A673 (cell line): ENCODE measurements around the gene RAB44. TPM values are rescaled to one million over a fixed set of nuclear protein-coding genes. Genes with fewer than 3 reads are reported as not detected.

Experiments
- BruUV-seq: library from RNA; stranded (reverse); fragments of 400-500 nt; replicated peaks from 2 replicates; lab custom pipeline; 2021; lab: Mats Ljungman, UMichigan
- CTCF ChIA-PET: fragments of 300-600 bp; sonication (Branson Sonifier 250); formaldehyde crosslinking; loops from one replicate; lab custom pipeline; 2022; ENCODE audit warnings: antibody characterized with exemption; lab: Charles Lee
- POLR2A ChIA-PET: fragments of 300-600 bp; sonication (Branson Sonifier 250); formaldehyde crosslinking; loops from one replicate; lab custom pipeline; 2022; ENCODE audit warnings: antibody characterized with exemption; ENCODE audit not compliant: low non-redundant PET; lab: Charles Lee
- DNase-seq: peaks from one replicate; pipeline ENCODE4 v3.0.0-alpha.2; 2015; ENCODE audit warnings: low spot score
- H3K27ac ChIP-seq: fragments of 200-600 bp; sonication (generic); 2 replicates; pipeline ENCODE4 v1.5.1; 2016; ENCODE audit warnings: mixed run types, low read depth, mild to moderate bottlenecking, mixed read lengths, antibody characterized with exemption, low read length; ENCODE audit not compliant: poor library complexity, severe bottlenecking
- H3K27me3 ChIP-seq: fragments of 200-600 bp; sonication (generic); replicated peaks from 2 replicates; pipeline ENCODE4 v1.6.1; 2017; ENCODE audit warnings: mixed run types, low read depth, mild to moderate bottlenecking, mixed read lengths, antibody characterized with exemption, low read length; ENCODE audit not compliant: insufficient read depth, poor library complexity
- H3K36me3 ChIP-seq: fragments of 200-600 bp; sonication (generic); 2 replicates; pipeline ENCODE4 v1.6.1; 2016; ENCODE audit warnings: mixed run types, mild to moderate bottlenecking, mixed read lengths, antibody characterized with exemption, low read length; ENCODE audit not compliant: insufficient read depth, poor library complexity, severe bottlenecking
- H3K4me1 ChIP-seq: fragments of 200-600 bp; sonication (generic); 2 replicates; pipeline ENCODE4 v1.6.1; 2017; ENCODE audit warnings: mixed run types, mild to moderate bottlenecking, mixed read lengths, antibody characterized with exemption, low read length; ENCODE audit not compliant: insufficient read depth, poor library complexity, severe bottlenecking
- H3K4me3 ChIP-seq: fragments of 200-600 bp; sonication (generic); 2 replicates; pipeline ENCODE4 v1.5.1; 2016; ENCODE audit warnings: low read depth, mixed run types, mild to moderate bottlenecking, mixed read lengths, low read length; ENCODE audit not compliant: poor library complexity, severe bottlenecking
- H3K9me3 ChIP-seq: fragments of 200-600 bp; sonication (generic); 2 replicates; pipeline ENCODE4 v1.6.1; 2016; ENCODE audit warnings: mixed run types, low read depth, mild to moderate bottlenecking, mixed read lengths, antibody characterized with exemption, low read length; ENCODE audit not compliant: poor library complexity, severe bottlenecking
- EZH2 ChIP-seq: fragments of 200-600 bp; sonication (generic); IDR thresholded peaks from 2 replicates; pipeline ENCODE4 v1.6.1; 2017; ENCODE audit warnings: borderline replicate concordance, low read depth, mild to moderate bottlenecking, mixed read lengths, antibody characterized with exemption, low read length; ENCODE audit not compliant: poor library complexity, severe bottlenecking
- intact Hi-C: fragments of 100-400 bp; cut with micrococcal nuclease; formaldehyde crosslinking; loops from one replicate; pipeline ENCODE4 v1.10.0; 2022; ENCODE audit not compliant: unreplicated experiment
- total RNA-seq: library from RNA; stranded (reverse); gene quantifications from 2 replicates; pipeline ENCODE4 v1.2.3, GENCODE V29; 2021
- TF ChIP-seq, protein P1 (sequence below): fragments of 300-800, 200-600 bp; sonication (generic); conservative IDR thresholded peaks from 2 replicates; pipeline ENCODE4 v1.5.1; 2017; ENCODE audit warnings: low read depth, mild to moderate bottlenecking, antibody characterized with exemption, low read length, moderate library complexity, mixed read lengths

RAB44 gene
- total RNA-seq, 1 experiment from 2014 or later: not detected

DNA sequence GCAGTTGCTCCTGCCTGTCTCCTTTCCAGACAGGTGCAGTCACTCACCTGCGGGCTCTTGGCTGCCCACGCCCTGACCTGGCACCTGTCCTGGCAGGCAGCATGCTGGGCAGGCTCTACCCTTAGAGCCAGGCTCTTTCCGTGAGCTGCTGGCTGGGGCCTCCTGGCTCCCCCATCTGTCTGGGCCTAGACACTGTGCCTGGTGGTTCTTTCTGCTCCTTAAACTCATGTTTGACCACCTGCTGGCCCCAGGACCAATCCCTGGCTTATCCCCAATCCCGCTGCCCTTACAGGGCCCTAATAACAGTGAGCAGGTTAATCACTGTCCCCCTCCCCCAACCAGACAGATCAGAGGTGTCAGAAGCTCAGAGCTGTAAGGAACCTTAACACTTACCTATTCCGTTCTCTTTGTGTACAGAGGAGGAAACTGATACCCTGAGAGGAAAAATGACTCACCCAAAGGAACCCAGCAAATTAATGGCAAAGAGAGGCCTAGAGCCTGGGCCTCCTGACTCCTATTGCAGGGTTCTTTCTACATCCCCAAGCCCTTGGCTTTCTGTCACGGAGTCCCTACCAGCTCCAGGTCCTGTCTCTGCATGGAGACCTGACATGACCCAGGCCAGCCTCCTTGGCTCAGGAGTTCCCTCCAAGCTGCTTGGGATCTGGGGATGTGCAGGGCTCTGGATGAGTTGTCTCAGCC, 54.7 kb downstream of the RAB44 start:
- BruUV-seq: no TSS peak
- DNase-seq: no peak
- H3K9me3 ChIP-seq: no peaks in the 10 kb centered on the region
- no peaks in the 10 kb centered on the region for H3K27me3 ChIP-seq
- ChIA-PET CTCF (no interaction called here), POLR2A (no interaction called here)
- TF ChIP-seq, protein P1, sequence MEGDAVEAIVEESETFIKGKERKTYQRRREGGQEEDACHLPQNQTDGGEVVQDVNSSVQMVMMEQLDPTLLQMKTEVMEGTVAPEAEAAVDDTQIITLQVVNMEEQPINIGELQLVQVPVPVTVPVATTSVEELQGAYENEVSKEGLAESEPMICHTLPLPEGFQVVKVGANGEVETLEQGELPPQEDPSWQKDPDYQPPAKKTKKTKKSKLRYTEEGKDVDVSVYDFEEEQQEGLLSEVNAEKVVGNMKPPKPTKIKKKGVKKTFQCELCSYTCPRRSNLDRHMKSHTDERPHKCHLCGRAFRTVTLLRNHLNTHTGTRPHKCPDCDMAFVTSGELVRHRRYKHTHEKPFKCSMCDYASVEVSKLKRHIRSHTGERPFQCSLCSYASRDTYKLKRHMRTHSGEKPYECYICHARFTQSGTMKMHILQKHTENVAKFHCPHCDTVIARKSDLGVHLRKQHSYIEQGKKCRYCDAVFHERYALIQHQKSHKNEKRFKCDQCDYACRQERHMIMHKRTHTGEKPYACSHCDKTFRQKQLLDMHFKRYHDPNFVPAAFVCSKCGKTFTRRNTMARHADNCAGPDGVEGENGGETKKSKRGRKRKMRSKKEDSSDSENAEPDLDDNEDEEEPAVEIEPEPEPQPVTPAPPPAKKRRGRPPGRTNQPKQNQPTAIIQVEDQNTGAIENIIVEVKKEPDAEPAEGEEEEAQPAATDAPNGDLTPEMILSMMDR: no peak
- TF ChIP-seq EZH2: no peak
- no peak overlapping the region for H3K27ac ChIP-seq
- intact Hi-C loops: no loop called here
- no peaks in the 10 kb centered on the region for H3K36me3 ChIP-seq
- no peaks in the 10 kb centered on the region for H3K4me1 ChIP-seq
- no peak overlapping the region for H3K4me3 ChIP-seq

DNA sequence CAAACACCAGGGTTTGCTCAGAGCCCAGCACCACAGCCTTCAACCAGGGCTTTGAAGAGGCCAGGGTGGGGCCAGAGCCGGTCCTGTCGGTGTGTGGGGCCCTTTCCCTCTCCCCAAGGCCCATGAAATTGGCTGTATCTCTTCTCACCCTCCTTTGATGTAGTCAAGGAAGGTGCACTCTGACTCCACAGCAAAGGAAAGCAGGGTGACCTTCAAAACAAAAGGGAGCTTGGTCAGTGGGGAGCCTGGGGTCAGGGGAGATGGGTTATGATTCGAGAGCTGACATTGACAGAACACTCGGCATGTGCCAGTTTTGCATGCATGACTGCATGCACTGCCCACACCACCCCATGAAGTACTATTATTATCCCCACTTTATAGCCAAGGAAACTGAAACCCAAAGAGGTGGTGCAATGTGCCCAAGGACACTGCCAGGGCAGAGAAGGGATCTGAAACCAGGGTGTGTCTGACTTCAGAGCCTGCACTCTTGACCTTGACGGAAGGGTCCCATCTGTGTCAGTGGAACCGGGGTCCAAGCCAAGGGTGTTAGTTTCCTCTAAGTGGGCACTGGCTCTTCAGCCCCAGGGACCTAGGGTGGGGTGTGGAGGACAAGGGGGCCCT, 55.4 kb downstream of the RAB44 start:
- no peak overlapping the region for H3K27ac ChIP-seq
- TF ChIP-seq, protein P1: no peak
- no peak for TF ChIP-seq EZH2
- intact Hi-C loops: no loop called here
- no peak overlapping the region for H3K4me3 ChIP-seq
- POLR2A ChIA-PET: no interaction called here
- H3K4me1 ChIP-seq: no peaks in the 10 kb centered on the region
- H3K9me3 ChIP-seq: no peaks in the 10 kb centered on the region
- DNase-seq: no peak
- no peaks in the 10 kb centered on the region for H3K27me3 ChIP-seq
- CTCF ChIA-PET: no interaction called here
- H3K36me3 ChIP-seq: no peaks in the 10 kb centered on the region
- no TSS peak for BruUV-seq

DNA sequence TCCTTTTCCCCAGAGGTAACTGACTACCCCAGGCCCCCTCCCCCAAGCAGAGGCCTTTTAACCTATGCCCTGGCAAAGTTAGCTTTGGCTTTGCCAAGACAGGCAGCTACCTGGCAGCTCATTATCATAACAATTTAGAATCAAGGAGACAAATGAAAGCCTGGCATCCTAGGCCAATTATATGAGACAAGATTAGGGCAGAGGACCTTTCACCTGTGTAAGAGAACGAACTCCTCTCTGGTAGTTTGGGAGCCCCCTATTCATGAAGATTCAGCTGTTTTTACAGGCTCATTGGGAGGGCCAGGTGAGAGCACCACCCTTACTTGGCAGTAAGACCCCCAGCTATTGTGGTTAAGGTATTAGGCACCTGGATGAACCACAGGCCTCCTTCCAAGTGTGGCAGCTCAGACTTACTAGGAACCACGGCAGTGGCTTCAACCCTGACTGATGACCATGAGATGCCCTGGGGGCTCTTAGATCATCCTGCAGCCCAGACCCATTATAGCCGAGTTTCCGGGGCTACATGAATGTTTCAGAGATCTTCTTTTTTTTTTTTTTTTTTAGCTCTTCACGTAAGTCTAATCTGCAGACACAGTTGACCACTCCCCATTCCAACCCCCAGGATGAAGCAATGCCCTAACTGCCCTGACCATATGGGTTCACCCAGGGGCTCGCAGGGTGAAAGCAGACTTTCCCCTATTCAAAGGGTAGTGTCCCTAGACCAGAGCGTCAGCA, 56.2 kb downstream of the RAB44 start:
- CTCF ChIA-PET: interaction anchor here (0.6 kb wide), 2 partner anchors 32 to 43 kb away, joined by 3 to 4 read pairs; no protein-coding TSS in a partner anchor
- POLR2A ChIA-PET: no interaction called here
- intact Hi-C loops: no loop called here
- no peaks in the 10 kb centered on the region for H3K9me3 ChIP-seq
- no peaks in the 10 kb centered on the region for H3K4me1 ChIP-seq
- H3K27ac ChIP-seq: no peak overlapping the region
- TF ChIP-seq EZH2: no peak
- no peaks in the 10 kb centered on the region for H3K36me3 ChIP-seq
- H3K4me3 ChIP-seq: no peak overlapping the region
- DNase-seq: no peak
- H3K27me3 ChIP-seq: no peaks in the 10 kb centered on the region
- no TSS peak for BruUV-seq
